GM19193 (cell line): ENCODE results near the gene NTM.

Experiments
- POLR2A ChIP-seq: IDR thresholded peaks from 4 replicates; pipeline ENCODE4 v1.6.1; 2011; ENCODE audit not compliant: insufficient read depth, insufficient read length; ENCODE audit errors: extremely low read depth

Gene NTM

DNA sequence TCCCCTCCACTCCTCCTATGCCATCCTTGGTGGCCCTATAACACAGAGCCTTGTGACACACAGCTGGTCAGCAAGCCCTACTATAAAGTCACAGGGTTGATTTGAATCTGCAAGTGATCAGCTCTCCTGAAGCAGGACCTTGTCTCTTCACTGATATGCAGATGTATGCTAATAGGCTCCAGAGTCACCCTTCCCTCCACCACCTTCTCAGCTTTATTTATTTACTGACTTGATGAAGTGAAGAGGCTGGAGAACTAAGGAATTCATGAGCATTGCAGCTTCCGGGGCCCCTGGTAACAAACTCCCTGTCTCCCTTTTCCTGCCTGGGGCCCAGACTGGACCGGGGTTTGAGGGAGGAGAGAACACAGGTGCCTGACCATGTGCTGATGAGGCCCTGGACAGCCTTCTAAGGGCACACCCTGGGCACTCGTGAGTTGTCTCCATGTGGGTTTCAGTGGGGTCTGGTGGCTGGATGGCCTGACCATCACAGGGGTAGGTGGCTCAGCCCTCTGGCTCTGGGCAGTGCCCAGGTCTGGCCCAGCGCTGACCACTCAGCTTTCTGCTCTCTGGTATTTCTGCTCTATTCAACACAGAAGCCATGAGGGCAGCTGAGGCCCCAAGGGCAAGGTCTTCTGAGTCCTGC lies 307.5 kb downstream of the NTM start:
- TF ChIP-seq POLR2A: no peak

DNA sequence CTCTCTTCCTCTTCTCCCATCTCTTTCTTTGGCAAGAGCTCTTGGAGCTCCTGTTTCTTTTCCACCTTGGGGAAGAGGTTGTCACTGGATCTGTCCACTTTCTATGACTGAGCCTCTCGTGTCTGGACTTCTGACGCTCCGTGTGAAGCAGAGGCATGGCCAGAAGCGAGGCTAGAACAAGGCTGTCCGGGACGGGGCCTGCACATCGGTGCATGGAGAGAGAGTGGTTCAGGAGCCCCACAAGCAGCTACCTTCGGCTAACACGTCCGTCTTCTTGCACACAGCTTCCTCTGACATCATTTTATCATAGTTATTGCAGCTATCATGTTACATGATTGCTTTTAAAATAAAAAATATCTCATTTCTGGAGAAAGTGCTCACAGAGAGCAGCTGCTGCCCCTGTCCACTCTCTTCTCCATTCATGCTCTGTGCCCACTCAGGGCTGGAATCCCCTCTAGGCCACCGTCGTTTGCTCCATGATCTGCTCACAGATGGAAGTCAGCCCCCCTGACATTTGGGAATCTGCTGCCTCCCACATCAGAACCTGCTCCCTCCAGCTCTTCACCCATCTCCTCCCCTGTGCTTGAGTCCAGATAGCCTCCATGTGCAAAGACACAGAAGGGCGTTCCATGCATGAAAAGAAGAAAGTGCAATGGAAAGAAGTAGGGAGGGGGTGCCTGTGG lies 308.4 kb downstream of the NTM start:
- no peak for TF ChIP-seq POLR2A

DNA sequence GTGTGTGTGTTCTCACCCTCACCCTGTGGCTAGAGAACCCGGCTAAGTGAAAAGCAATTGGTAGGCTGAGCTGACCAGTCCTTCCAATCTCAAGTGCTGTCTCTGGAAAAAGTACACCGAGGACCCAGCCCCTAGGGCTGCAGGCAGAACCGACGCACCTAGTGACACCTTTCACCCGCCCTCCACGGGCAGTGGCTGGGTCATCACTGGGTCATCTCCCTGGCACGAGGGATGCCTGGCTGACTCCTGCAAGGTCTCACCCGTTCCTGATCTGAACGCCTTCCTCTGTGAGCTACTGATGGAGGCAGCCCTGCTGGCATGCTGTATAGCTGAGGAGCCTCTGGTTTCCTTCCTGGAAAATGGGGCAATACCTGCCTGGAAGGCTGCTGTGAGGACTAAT lies 311.5 kb downstream of the NTM start:
- no peak for TF ChIP-seq POLR2A

DNA sequence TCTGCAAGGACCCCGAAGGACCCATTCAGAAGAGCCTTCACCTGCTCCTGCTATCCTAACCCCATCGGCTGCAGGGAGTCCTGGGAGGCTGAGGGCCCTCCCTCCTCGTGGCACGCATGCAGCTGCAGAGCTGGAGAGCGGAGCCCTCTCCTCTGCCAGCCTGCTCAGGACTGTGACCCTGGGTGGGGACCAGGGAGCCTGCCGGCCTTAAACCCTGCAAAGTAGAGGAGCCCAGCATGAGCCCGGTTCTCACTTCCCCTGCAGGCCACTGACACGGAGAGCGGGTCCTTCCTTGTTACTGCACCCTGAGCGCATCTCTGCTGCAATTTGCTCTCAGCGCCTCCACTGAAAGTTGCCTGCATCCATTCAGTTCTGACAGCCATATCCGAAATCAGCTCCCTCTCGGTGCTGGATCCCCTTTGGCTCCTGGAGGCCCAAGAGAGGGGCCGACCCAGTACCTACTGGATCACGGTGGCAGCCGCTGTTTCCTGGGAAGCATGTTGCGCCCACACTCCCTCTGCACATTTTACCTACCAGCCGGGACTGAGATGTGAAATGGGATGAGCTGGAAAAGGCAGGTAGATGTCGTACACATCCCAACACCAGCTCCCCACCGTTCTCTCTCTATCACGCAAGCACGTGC lies 312.1 kb downstream of the NTM start:
- TF ChIP-seq POLR2A: no peak

DNA sequence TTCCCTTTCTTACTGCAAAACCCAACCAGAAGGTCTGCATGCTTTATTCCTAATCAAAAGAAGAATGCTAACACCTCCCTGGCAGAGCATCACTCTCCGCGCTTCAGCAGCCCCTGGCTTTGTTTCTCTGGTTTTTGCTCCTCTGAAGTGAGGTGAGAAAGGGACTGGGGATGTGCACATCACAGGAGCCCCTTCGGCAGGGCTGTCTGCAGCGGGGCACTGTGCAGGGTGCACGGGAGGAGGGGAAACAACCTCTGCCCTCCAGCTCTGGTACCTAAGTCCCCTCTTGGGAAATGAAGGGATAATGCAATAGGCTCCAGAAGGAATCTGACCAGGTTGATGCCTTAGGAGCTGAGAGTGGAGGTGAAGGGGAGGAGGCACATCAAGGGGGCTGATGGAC lies 312.7 kb downstream of the NTM start:
- no peak for TF ChIP-seq POLR2A

DNA sequence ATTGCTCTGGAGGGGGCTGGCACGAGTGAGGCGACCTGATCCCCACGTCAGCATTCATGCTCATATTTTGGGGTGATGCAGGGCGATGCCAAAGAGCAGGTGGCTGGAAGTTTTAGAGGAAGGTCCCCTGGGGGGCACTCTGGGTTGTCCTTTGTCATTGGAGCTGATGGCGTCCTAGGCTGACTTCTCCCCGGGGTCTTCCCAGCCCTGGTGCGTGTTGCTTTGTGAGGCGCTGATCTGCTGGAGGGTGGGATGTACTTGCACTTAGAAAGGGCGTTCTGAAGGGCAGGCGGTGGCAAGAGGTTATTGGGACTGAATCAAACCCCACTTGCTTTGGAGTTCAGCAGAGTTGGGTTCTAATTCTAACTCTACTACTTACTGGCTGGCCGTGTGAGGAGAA lies 313.3 kb downstream of the NTM start:
- TF ChIP-seq POLR2A: no peak

DNA sequence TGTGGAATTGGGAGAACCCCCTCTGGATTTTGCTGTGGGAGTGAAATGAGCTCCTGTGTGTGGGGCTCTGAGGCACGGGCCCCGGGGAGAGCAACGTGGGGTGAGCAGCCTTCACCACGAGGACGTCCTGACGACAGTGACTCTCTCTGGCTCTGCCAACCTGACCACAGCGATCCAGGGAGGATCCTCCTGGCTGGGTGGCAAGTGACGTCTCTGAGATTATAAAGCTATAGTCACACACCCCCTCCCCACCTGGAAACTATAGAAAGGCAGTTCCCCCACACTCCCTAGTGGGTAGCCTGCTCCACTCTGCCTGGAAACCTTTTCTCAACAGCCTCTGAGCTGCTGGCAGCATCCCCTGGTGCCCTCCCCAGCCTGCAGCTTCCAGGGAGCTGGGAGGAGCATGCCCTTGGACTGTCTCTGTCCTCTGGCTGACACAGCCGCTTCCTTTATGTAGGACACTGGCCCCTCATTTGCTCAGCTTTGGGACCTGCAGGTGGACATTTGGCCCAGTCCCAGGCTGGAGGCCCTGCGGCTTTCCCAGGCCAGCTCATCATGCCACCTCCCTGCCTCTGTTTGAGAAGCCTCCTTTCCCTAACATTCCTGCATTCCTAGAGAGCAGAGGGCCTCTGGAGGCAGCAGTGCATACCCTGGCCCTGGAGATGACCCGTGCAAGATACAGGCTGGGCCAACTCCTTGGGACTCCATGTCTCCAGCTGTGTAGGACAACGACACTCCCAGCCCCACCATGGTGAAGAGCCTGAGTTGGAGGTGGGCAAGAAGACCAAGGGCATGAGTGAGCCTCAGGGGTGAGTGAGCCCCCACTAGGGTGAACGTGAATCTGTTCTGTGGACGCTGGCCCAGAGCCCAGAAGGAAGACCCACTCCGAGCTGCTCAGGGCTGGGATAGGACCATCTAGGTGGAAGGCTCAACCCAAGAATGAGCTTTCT lies 314.0 kb downstream of the NTM start:
- TF ChIP-seq POLR2A: no peak

DNA sequence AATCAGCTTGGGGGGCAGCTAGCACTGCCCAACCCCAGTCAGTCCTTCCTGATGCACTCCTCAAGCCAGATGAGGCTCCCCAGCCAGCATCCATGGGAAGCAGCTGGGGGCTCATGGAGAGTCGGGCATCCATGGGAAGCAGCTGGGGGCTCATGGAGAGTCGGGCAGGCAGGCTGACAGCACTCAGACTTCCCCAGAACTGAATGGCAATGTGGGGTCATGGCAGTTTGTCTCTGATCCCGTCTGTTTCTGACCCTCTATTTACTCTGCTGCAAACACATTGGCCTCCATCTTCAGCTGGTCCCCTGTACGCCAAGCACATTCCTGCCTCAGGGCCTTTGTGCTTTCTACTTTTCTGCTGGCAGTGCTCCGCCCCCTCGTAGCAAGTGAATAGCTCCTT lies 314.8 kb downstream of the NTM start:
- no peak for TF ChIP-seq POLR2A

DNA sequence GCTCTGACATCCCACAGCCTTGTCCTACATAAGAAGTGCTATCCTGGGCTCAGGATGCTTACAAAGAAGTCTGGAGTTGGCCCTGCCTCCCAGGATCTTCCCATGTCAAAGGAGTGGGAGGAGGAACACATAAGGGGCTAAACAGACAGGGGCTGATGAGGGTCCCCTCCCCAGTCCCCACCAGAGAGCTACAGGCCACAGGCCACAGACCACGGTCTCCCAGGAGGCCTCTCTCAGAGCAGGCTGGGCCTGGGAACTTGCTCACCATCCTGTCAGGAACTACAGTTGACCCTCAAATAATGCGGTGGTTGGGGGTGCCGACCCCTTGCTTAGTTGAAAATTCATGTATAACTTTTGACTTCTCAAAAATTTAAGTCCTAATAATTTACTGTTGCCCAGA lies 315.5 kb downstream of the NTM start:
- TF ChIP-seq POLR2A: no peak

DNA sequence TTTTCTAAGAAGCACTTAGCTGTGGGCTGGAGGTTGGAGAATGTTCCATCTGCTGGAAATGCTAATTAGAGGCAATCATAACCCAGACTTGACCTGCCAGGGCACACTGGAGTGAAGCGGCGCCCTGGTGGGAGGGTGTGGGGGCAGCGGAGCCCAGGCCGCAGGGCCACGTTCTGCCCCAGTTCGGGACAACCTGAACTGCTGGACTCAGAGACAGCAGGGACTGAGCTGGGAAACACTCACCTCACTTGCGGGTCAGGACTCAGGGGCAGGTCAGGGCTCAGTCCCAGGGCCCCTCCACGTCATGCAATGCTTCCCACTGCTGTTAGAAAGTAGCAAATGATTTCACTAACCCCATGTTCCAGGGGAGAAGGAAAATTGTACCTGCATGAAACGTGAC lies 316.4 kb downstream of the NTM start:
- no peak for TF ChIP-seq POLR2A

DNA sequence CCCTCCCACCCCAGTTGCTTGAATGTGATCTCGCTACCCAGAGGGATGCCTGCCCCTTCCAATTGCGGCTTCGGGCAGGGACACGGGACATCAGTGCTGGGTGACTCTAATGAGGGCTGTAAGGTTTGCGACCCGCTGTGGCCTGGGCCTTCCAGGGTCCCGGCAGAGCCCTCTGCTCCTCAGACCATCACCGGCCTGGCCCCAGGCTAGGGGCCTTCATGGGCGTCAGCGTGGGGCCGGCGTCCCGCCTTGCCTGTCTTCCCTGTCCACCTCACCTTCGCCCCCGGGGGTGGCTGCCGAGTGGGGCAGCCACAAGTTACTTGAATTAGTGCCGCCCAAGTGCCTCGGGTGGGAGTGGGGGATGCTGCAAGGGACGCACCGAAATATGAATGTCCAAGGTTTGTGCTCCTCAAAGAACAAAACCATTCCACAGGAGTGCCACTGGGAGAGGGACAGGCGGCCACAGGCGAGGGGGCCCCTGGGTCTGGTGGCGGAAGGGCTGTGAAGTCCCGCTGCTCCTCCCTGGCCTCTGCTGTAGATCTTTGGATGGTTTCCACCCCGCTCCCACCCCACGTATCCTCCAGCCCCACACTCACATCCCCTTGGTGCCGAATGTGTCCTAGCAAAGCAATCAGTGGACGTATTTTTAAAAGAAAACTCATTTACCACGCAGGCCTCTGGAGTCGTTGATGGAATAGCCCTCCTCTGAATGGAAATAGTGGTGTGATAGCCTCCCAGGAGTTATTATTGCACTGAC lies 317.1 kb downstream of the NTM start:
- no peak for TF ChIP-seq POLR2A

DNA sequence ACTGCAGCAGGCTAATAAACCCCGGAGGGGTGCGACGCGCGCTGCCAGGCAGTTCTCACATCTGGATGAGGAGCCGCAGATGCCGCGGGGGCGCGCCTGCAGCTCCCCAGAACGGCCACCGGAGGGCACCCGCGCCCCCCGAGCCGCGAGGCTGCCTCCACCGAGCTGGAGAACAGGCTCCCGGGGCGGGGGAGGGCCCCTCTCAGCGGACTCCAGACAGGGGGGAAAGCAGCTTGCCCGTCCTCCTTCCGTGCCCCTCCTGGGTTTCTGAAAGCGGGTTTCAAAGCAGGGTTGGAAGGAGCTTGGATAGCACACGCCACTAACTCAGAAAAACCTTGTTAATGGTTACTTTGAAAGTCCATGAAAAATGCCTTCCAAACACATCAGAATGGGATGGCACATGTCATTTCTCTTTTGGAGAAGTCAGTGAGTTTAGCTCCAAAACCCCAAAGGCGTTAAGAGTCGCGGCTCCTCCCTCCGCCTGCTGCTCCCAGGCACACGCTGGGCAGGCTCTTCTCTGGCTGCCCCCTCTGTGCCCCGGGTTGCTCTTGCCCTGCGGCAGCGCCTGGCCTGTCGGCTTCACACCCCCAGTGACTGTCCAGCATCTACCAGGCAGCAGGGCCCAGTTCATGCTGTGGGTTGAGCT lies 317.8 kb downstream of the NTM start:
- TF ChIP-seq POLR2A: no peak

DNA sequence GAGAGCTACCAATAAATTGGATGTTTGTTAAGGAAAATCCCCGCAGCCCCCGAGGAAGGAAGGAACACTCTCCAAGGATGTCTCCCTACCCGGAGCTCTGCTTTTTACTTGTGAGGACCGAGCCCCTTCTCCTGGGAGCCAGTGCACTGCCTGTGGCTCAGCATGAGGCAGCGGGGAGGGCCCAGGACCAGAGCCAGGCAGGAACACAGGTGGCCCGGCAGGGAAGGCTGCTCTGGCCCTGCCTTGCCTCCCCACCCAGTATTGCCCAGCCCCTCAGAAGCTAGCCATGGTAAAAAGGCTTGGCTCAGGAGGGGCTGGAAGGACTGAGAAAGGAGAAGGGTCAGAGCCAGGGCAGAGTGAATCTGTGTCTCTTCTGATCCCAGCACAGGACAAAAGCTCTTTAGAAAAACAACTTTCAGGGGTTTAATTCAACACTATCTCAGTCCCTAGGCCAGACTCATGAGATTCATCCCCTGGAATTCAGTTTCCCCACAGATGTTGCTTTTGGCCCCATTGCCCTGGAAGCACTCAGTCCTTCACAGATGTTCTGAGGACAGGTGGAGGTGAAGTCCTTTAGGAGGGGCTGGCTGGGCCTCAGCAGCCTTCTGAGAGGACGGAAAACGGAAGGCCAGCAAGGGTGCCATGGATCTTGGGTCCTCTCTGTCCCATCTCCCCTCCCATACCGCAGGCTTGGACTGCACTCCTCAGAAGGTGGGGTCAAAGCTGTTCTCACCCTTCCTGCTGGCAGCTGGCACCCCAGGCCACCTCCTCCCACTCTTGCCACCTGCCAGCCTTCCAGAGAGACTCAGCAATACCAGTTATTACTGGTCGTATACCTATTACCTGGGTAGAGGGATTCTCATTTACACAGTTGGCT lies 318.9 kb downstream of the NTM start:
- TF ChIP-seq POLR2A: no peak
